Measurements from ENCODE around the gene YPEL2.

GRCh38 chr17:59353936-59354755 lies 22.7 kb downstream of the YPEL2 start:
- TF ChIP-seq CTCF (conservative IDR thresholded peaks at IDR 0.05) (no peak), ZFX (IDR thresholded peaks at IDR 0.05) (no peak)
